HG03097 (cell line): ENCODE measurements around the gene NPPB.

Experiments used
- ATAC-seq: cut with Tn5 transposase; IDR thresholded peaks from one replicate; pipeline ENCODE4 v1.9.1; 2021; ENCODE audit not compliant: unreplicated experiment, low FRiP score

Gene NPPB

GRCh38 chr1:11836955-11837766, 21.6 kb downstream of the NPPB start:
- no peak for ATAC-seq

GRCh38 chr1:11835441-11836225, 23.1 kb downstream of the NPPB start:
- no peak for ATAC-seq

GRCh38 chr1:11833900-11834299, 24.8 kb downstream of the NPPB start:
- no peak for ATAC-seq

GRCh38 chr1:11833497-11833896, 25.2 kb downstream of the NPPB start:
- no peak for ATAC-seq

- ATAC-seq: no peak
These were observed 26.6 kb downstream of the NPPB start for GRCh38 chr1:11831945-11832725.

GRCh38 chr1:11828511-11828910, 30.2 kb downstream of the NPPB start:
- ATAC-seq: no peak

- ATAC-seq: no peak
These were observed 31.8 kb downstream of the NPPB start for GRCh38 chr1:11826946-11827345.

GRCh38 chr1:11825131-11825530, 33.6 kb downstream of the NPPB start:
- no peak for ATAC-seq

GRCh38 chr1:11823366-11824137, 35.2 kb downstream of the NPPB start:
- no peak for ATAC-seq

GRCh38 chr1:11822091-11822490, 36.7 kb downstream of the NPPB start:
- ATAC-seq: no peak

GRCh38 chr1:11817192-11817591, 41.6 kb downstream of the NPPB start:
- ATAC-seq: no peak

- no peak for ATAC-seq
These were observed 45.7 kb downstream of the NPPB start for GRCh38 chr1:11813021-11813420.
